Fibroblast of lung (primary cell): ENCODE results near the gene INSRR. TPM values are rescaled to one million over a fixed set of nuclear protein-coding genes. Genes with fewer than 3 reads are reported as not detected.

Source experiments
- DNase-seq, 2 donors: peaks; one replicate each; pipeline versions ENCODE4 v3.0.0 to v3.0.0-alpha.2; 2010; ENCODE audit warnings: low read depth in 2 of 2
- H2AFZ ChIP-seq: 2 replicates; pipeline ENCODE4 v1.5.1; 2012; ENCODE audit warnings: low read length, control low read depth, inconsistent platforms
- H3K27ac ChIP-seq: 2 replicates; pipeline ENCODE4 v1.5.1; 2011; ENCODE audit warnings: low read length, control low read depth; ENCODE audit not compliant: insufficient read depth
- H3K27me3 ChIP-seq: 2 replicates; pipeline ENCODE4 v1.5.1; 2011; ENCODE audit warnings: mild to moderate bottlenecking, low read length; ENCODE audit not compliant: control insufficient read depth, insufficient read depth
- H3K36me3 ChIP-seq: 2 replicates; pipeline ENCODE4 v1.5.1; 2011; ENCODE audit warnings: low read length; ENCODE audit not compliant: control insufficient read depth, insufficient read depth
- H3K4me1 ChIP-seq: 2 replicates; pipeline ENCODE4 v1.5.1; 2011; ENCODE audit warnings: low read length; ENCODE audit not compliant: control insufficient read depth, insufficient read depth; ENCODE audit errors: extremely low read depth
- H3K4me2 ChIP-seq: 2 replicates; pipeline ENCODE4 v1.5.1; 2011; ENCODE audit warnings: low read length, control low read depth; ENCODE audit not compliant: insufficient read depth; ENCODE audit errors: extremely low read depth
- H3K4me3 ChIP-seq, 4 experiments: fragments of 200-600 bp in 1 of 4; sonication (generic) in 1 of 4; replicated peaks in 1 of 4; 2 replicates each; pipeline ENCODE4 v1.5.1; 2011 to 2016; ENCODE audit warnings: low read length in 4 of 4, low read depth in 3 of 4, mild to moderate bottlenecking in 3 of 4, control low read depth in 2 of 4, inconsistent platforms in 1 of 4, mixed read lengths in 1 of 4; ENCODE audit not compliant: insufficient read depth in 1 of 4; ENCODE audit errors: control extremely low read depth in 1 of 4
- H3K79me2 ChIP-seq: 2 replicates; pipeline ENCODE4 v1.5.1; 2012; ENCODE audit warnings: mild to moderate bottlenecking, low read length, inconsistent platforms; ENCODE audit not compliant: control insufficient read depth, insufficient read depth
- H3K9ac ChIP-seq: 2 replicates; pipeline ENCODE4 v1.5.1; 2011; ENCODE audit warnings: mild to moderate bottlenecking, low read length, control low read depth; ENCODE audit not compliant: insufficient read depth
- H3K9me3 ChIP-seq: 2 replicates; pipeline ENCODE4 v1.5.1; 2012; ENCODE audit warnings: low read depth, low read length; ENCODE audit not compliant: control insufficient read depth, insufficient read depth
- H4K20me1 ChIP-seq: 2 replicates; pipeline ENCODE4 v1.5.1; 2011; ENCODE audit warnings: low read length; ENCODE audit not compliant: control insufficient read depth, insufficient read depth; ENCODE audit errors: extremely low read depth
- EZH2 ChIP-seq: IDR thresholded peaks from 2 replicates; pipeline ENCODE4 v1.5.1; 2012; ENCODE audit warnings: low read length, control low read depth, mild to moderate bottlenecking; ENCODE audit errors: missing control alignments
- polyA plus RNA-seq, 2 donors: library from polyadenylated mRNA; depleted of rRNA in 1 of 2; stranded (reverse) in 1 of 2; unstranded in 1 of 2; fragments of >200 nt; gene quantifications; 2 replicates each; pipeline ENCODE4 v1.2.1, GENCODE V29; 2011 to 2012; ENCODE audit warnings: missing spikeins in 1 of 2
- total RNA-seq: library from RNA; depleted of rRNA; stranded (reverse); fragments of >200 nt; gene quantifications from 2 replicates; pipeline ENCODE4 v1.2.1, GENCODE V29; 2014
- TF ChIP-seq, protein P1 (sequence below), 2 donors: IDR thresholded peaks in 1 of 2; conservative IDR thresholded peaks in 1 of 2; 1 replicate in 1 of 2; 2 replicates in 1 of 2; pipeline ENCODE4 v1.5.1; 2011 to 2012; ENCODE audit warnings: low read length in 2 of 2, control low read depth in 1 of 2, inconsistent platforms in 1 of 2, low read depth in 1 of 2, mild to moderate bottlenecking in 1 of 2

INSRR gene
- total and polyA plus RNA-seq, 2 donors (not counting 1 experiment from before 2014, with no cell fraction given), result not detected

DNA sequence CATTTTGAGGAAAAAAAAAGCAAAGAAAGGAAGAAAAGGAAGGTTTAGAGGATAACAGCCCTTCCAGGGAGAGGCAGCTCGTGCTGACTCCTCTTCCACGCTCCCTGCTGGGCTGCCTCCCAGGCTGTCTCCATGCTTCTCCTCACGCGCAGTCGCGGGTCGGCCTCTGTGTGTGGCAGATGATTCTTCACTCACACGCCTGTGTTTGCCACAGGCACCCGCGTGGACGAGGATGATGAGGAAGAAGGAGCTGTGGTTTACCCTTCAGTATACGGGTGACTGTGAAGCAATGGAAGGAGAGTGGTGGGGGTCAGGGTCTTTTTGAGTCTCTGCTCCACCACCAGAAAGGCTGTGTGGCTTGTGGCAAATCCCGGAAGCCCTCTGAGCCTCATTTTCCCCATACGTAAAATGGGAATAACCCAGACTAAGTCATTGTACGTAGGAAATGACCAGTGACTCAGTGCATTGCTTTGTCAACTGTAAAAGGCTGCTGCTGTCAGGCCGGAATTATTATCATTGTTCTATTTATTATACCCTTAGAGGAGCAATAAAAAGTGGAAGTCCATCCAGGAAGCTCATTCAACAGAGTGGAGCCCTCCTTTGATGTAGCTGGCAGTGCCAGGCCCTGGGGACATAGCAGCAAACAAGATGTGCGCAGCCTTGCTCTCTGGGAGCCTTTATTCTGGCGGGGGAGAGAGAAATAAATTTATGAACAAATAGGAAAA, 30.4 kb downstream of the INSRR start:
- H3K36me3 ChIP-seq, result no peaks in the 10 kb centered on the region
- H3K9ac ChIP-seq, result no peak overlapping the region
- H3K4me2 ChIP-seq, result no peak overlapping the region
- H3K4me3 ChIP-seq, result no peak overlapping the region
- no peaks in the 10 kb centered on the region for H3K4me1 ChIP-seq
- no peaks in the 10 kb centered on the region for H4K20me1 ChIP-seq
- peaks cover 36% of the 10 kb centered on the region for H3K27me3 ChIP-seq
- TF ChIP-seq, protein P1, sequence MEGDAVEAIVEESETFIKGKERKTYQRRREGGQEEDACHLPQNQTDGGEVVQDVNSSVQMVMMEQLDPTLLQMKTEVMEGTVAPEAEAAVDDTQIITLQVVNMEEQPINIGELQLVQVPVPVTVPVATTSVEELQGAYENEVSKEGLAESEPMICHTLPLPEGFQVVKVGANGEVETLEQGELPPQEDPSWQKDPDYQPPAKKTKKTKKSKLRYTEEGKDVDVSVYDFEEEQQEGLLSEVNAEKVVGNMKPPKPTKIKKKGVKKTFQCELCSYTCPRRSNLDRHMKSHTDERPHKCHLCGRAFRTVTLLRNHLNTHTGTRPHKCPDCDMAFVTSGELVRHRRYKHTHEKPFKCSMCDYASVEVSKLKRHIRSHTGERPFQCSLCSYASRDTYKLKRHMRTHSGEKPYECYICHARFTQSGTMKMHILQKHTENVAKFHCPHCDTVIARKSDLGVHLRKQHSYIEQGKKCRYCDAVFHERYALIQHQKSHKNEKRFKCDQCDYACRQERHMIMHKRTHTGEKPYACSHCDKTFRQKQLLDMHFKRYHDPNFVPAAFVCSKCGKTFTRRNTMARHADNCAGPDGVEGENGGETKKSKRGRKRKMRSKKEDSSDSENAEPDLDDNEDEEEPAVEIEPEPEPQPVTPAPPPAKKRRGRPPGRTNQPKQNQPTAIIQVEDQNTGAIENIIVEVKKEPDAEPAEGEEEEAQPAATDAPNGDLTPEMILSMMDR (conservative IDR thresholded peaks at IDR 0.05 in 1 of 2, IDR thresholded peaks at IDR 0.05 in 1 of 2; ENCODE audit: low read depth in 1 of 2, low read length in 2 of 2), result no peak
- TF ChIP-seq EZH2, result no peak
- no peak for DNase-seq
- no peaks in the 10 kb centered on the region for H3K9me3 ChIP-seq
- no peak overlapping the region for H2AFZ ChIP-seq
- no peak overlapping the region for H3K27ac ChIP-seq
- H3K79me2 ChIP-seq, result no peaks in the 10 kb centered on the region

DNA sequence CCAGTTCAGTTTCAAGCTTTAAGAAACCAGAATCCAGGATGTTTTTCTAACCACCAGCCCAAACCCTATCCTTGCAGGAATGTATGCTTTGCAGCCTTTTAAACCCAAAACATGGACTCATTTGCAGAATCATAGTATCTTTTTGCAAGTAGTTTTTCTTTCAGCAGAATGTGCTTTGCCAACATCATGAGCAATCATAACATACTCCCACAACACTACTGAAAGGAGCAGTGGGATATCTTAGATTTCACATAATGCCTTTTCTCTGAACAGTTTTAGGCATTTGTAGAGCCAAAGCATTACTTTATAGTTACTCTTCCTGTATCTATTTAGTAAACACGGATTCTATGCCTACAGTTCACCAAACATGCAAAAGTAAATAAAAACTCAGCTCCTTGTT, 32.3 kb downstream of the INSRR start:
- Histone ChIP-seq H3K4me2 (no peak overlapping the region), H2AFZ (no peak overlapping the region), H4K20me1 (no peaks in the 10 kb centered on the region), H3K4me3 (no peak overlapping the region), H3K27ac (no peak overlapping the region), H3K79me2 (no peaks in the 10 kb centered on the region), H3K36me3 (no peaks in the 10 kb centered on the region), H3K4me1 (no peaks in the 10 kb centered on the region), H3K9ac (no peak overlapping the region), H3K9me3 (no peaks in the 10 kb centered on the region), H3K27me3 (peaks cover 28% of the 10 kb centered on the region)
- peak in 1 of 2 donors; percentile 27 for DNase-seq
- TF ChIP-seq EZH2, result no peak
- TF ChIP-seq, protein P1 (conservative IDR thresholded peaks at IDR 0.05 in 1 of 2, IDR thresholded peaks at IDR 0.05 in 1 of 2; ENCODE audit: low read depth in 1 of 2, low read length in 2 of 2), result no peak

DNA sequence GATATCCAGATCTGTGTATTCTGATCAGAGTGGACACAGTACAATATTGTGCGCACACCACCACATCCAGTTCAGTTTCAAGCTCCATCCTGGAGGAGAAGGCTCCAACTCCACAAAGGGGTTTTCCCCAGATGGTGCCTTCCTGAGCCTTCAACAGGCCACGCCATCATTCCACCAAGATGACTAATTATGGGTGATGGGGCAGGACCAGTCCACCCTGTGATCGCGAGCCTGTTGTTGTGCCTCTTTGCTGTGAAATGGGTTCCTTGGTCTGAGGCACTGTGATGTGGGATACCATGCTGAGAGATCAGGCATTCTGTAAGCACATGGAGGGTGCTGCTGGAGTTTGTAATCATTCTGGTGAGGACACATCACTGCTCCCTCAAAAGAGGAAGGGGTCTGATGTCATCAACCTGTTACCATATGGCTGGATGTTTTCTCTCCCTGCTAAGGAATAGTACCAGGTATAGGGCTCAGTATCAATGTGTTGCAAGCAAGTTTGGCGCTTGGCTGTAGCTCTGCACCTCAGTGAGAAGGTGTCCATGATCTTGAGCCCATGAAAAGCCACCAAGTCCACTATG, 35.6 kb downstream of the INSRR start:
- Histone ChIP-seq H3K9me3 (no peaks in the 10 kb centered on the region), H2AFZ (no peak overlapping the region), H3K27ac (no peak overlapping the region), H3K9ac (no peak overlapping the region), H3K4me1 (no peaks in the 10 kb centered on the region), H3K27me3 (peaks cover 26% of the 10 kb centered on the region), H4K20me1 (no peaks in the 10 kb centered on the region), H3K4me3 (no peak overlapping the region), H3K36me3 (no peaks in the 10 kb centered on the region), H3K79me2 (no peaks in the 10 kb centered on the region), H3K4me2 (no peak overlapping the region)
- no peak for DNase-seq
- TF ChIP-seq EZH2, result no peak
- TF ChIP-seq, protein P1 (conservative IDR thresholded peaks at IDR 0.05 in 1 of 2, IDR thresholded peaks at IDR 0.05 in 1 of 2; ENCODE audit: low read depth in 1 of 2, low read length in 2 of 2), result no peak
